Measurements from ENCODE around the gene DUSP5.

The DUSP5 gene

GRCh38 chr10:110483633-110484032 lies 14.1 kb upstream of the DUSP5 start:
- H3K27me3 ChIP-seq = peaks cover 20% of the 10 kb centered on the region
- no peak overlapping the region for H3K4me3 ChIP-seq (ENCODE audit: low read depth in 1 of 2, low read length in 1 of 2)
- H3K36me3 ChIP-seq = no peaks in the 10 kb centered on the region
- no peaks in the 10 kb centered on the region for H3K9me3 ChIP-seq
- TF ChIP-seq CTCF (IDR thresholded peaks at IDR 0.05) = no peak
- no peaks in the 10 kb centered on the region for H3K4me1 ChIP-seq (ENCODE audit: control insufficient read depth in 1 of 2, insufficient read depth in 1 of 2, low read depth in 1 of 2, low read length in 1 of 2)
- H3K27ac ChIP-seq = no peak overlapping the region

GRCh38 chr10:110485541-110485940 lies 12.2 kb upstream of the DUSP5 start:
- H3K27me3 ChIP-seq = peaks cover 39% of the 10 kb centered on the region
- TF ChIP-seq CTCF (IDR thresholded peaks at IDR 0.05) = no peak
- H3K36me3 ChIP-seq = no peaks in the 10 kb centered on the region
- H3K9me3 ChIP-seq = no peaks in the 10 kb centered on the region
- no peak overlapping the region for H3K4me3 ChIP-seq (ENCODE audit: low read depth in 1 of 2, low read length in 1 of 2)
- no peak overlapping the region for H3K27ac ChIP-seq
- H3K4me1 ChIP-seq (ENCODE audit: control insufficient read depth in 1 of 2, insufficient read depth in 1 of 2, low read depth in 1 of 2, low read length in 1 of 2) = no peaks in the 10 kb centered on the region

GRCh38 chr10:110486680-110487410 lies 10.9 kb upstream of the DUSP5 start:
- H3K9me3 ChIP-seq = no peaks in the 10 kb centered on the region
- TF ChIP-seq CTCF (IDR thresholded peaks at IDR 0.05) = no peak
- H3K27me3 ChIP-seq = peaks cover 51% of the 10 kb centered on the region
- no peaks in the 10 kb centered on the region for H3K36me3 ChIP-seq
- no peaks in the 10 kb centered on the region for H3K4me1 ChIP-seq (ENCODE audit: control insufficient read depth in 1 of 2, insufficient read depth in 1 of 2, low read depth in 1 of 2, low read length in 1 of 2)
- no peak overlapping the region for H3K27ac ChIP-seq
- H3K4me3 ChIP-seq (ENCODE audit: low read depth in 1 of 2, low read length in 1 of 2) = no peak overlapping the region

GRCh38 chr10:110487411-110488331 lies 10.0 kb upstream of the DUSP5 start:
- no peak for TF ChIP-seq CTCF (IDR thresholded peaks at IDR 0.05)
- peaks cover 60% of the 10 kb centered on the region for H3K27me3 ChIP-seq
- H3K9me3 ChIP-seq = no peaks in the 10 kb centered on the region
- no peak overlapping the region for H3K27ac ChIP-seq
- no peaks in the 10 kb centered on the region for H3K36me3 ChIP-seq
- H3K4me1 ChIP-seq (ENCODE audit: control insufficient read depth in 1 of 2, insufficient read depth in 1 of 2, low read depth in 1 of 2, low read length in 1 of 2) = no peaks in the 10 kb centered on the region
- no peak overlapping the region for H3K4me3 ChIP-seq (ENCODE audit: low read depth in 1 of 2, low read length in 1 of 2)

GRCh38 chr10:110488332-110488681 lies 9.4 kb upstream of the DUSP5 start:
- H3K27me3 ChIP-seq = peaks cover 66% of the 10 kb centered on the region
- no peak overlapping the region for H3K4me3 ChIP-seq (ENCODE audit: low read depth in 1 of 2, low read length in 1 of 2)
- H3K9me3 ChIP-seq = no peaks in the 10 kb centered on the region
- H3K4me1 ChIP-seq (ENCODE audit: control insufficient read depth in 1 of 2, insufficient read depth in 1 of 2, low read depth in 1 of 2, low read length in 1 of 2) = no peaks in the 10 kb centered on the region
- no peak overlapping the region for H3K27ac ChIP-seq
- TF ChIP-seq CTCF (IDR thresholded peaks at IDR 0.05) = no peak
- no peaks in the 10 kb centered on the region for H3K36me3 ChIP-seq

Data from neutrophil (primary cell).